ENCODE data around the gene FOXC2.

The FOXC2 gene

GRCh38 chr16:86618431-86619238, 52.0 kb downstream of the FOXC2 start:
- H3K36me3 ChIP-seq (replicated peaks; ENCODE audit: low read depth, low read length) = no peaks in the 10 kb centered on the region
- H3K4me3 ChIP-seq (ENCODE audit: low read length) = no peak overlapping the region
- H3K9ac ChIP-seq (ENCODE audit: low read length) = no peak overlapping the region
- H4K20me1 ChIP-seq (ENCODE audit: insufficient read depth, low read length) = no peaks in the 10 kb centered on the region
- no peak overlapping the region for H3K4me2 ChIP-seq (ENCODE audit: low read length)
- no peak overlapping the region for H3K27ac ChIP-seq (ENCODE audit: low read length)
- no peaks in the 10 kb centered on the region for H3K27me3 ChIP-seq (ENCODE audit: low read depth, low read length)
- H3K79me2 ChIP-seq (ENCODE audit: low read length) = no peaks in the 10 kb centered on the region
- no peak overlapping the region for H2AFZ ChIP-seq (ENCODE audit: low read depth, low read length)
- no peaks in the 10 kb centered on the region for H3K4me1 ChIP-seq (ENCODE audit: low read length)
- no peaks in the 10 kb centered on the region for H3K9me3 ChIP-seq (ENCODE audit: insufficient read depth, low read length)
- no peak for TF ChIP-seq EZH2phosphoT487 (IDR thresholded peaks at IDR 0.05; ENCODE audit: low read depth)
- TF ChIP-seq CTCF (IDR thresholded peaks at IDR 0.05; ENCODE audit: low read depth, low read length) = no peak

Measured in OCI-LY3 (cell line).